NB4 (cell line): Measurements from ENCODE around the gene STAMBPL1.

Experiments
- CTCF ChIP-seq: IDR thresholded peaks from one replicate; pipeline ENCODE4 v1.5.1; 2012; ENCODE audit warnings: low read depth, low read length
- MYC ChIP-seq: IDR thresholded peaks from 2 replicates; pipeline ENCODE4 v1.6.1; 2011; ENCODE audit warnings: low read depth, low read length
- POLR2A ChIP-seq: IDR thresholded peaks from 2 replicates; pipeline ENCODE4 v1.6.1; 2011; ENCODE audit warnings: mild to moderate bottlenecking; ENCODE audit not compliant: insufficient read length; ENCODE audit errors: extremely low read depth

GRCh38 chr10:88958721-88959120 is 78.7 kb downstream of the STAMBPL1 start:
- TF ChIP-seq CTCF (no peak), POLR2A (no peak), MYC (no peak)
